NCI-H2227 treated with DMSO at 0.1 percent for 48 hours (cell line): ENCODE results near the gene SOX30.

Experiments
- DNase-seq: peaks from one replicate; lab custom pipeline; 2025; lab: John Stamatoyannopoulos, UW

SOX30 gene

GRCh38 chr5:157607371-157608161 lies 44.7 kb downstream of the SOX30 start:
- no peak for DNase-seq

GRCh38 chr5:157606046-157606445 lies 46.2 kb downstream of the SOX30 start:
- DNase-seq, result no peak

- no peak for DNase-seq
Measured at GRCh38 chr5:157603333-157604190, 48.7 kb downstream of the SOX30 start.

- no peak for DNase-seq
Measured at GRCh38 chr5:157602505-157602904, 49.7 kb downstream of the SOX30 start.

- no peak for DNase-seq
Measured at GRCh38 chr5:157600252-157600651, 52.0 kb downstream of the SOX30 start.

GRCh38 chr5:157599565-157599964 lies 52.7 kb downstream of the SOX30 start:
- no peak for DNase-seq

GRCh38 chr5:157598350-157598936 lies 53.8 kb downstream of the SOX30 start:
- DNase-seq, result no peak

- DNase-seq, result no peak
Measured at GRCh38 chr5:157597277-157597676, 55.0 kb downstream of the SOX30 start.

- no peak for DNase-seq
Measured at GRCh38 chr5:157596487-157596886, 55.8 kb downstream of the SOX30 start.

- DNase-seq, result no peak
Measured at GRCh38 chr5:157594675-157595459, 57.4 kb downstream of the SOX30 start.

GRCh38 chr5:157594257-157594656 lies 58.0 kb downstream of the SOX30 start:
- no peak for DNase-seq

- DNase-seq, result no peak
Measured at GRCh38 chr5:157593052-157593757, 59.0 kb downstream of the SOX30 start.

- DNase-seq, result no peak
Measured at GRCh38 chr5:157592594-157592993, 59.6 kb downstream of the SOX30 start.

- DNase-seq, result no peak
Measured at GRCh38 chr5:157590478-157590877, 61.8 kb downstream of the SOX30 start.

- DNase-seq, result no peak
Measured at GRCh38 chr5:157584628-157585027, 67.6 kb downstream of the SOX30 start.

GRCh38 chr5:157582731-157583620 lies 69.3 kb downstream of the SOX30 start:
- peak; percentile 27 for DNase-seq

GRCh38 chr5:157581901-157582300 lies 70.3 kb downstream of the SOX30 start:
- no peak for DNase-seq

GRCh38 chr5:157578079-157578780 lies 74.0 kb downstream of the SOX30 start:
- DNase-seq, result no peak

GRCh38 chr5:157576678-157577077 lies 75.6 kb downstream of the SOX30 start:
- no peak for DNase-seq
